HG03571 (cell line): ENCODE data around the gene EPS8.

Experiments used
- ATAC-seq: cut with Tn5 transposase; IDR thresholded peaks from one replicate; pipeline ENCODE4 v1.9.1; 2021; ENCODE audit not compliant: unreplicated experiment

Gene EPS8

GRCh38 chr12:15800278-15800677, 11.1 kb upstream of the EPS8 start:
- no peak for ATAC-seq

GRCh38 chr12:15797818-15798217, 8.6 kb upstream of the EPS8 start:
- ATAC-seq: no peak

GRCh38 chr12:15796493-15797141, 7.4 kb upstream of the EPS8 start:
- no peak for ATAC-seq

GRCh38 chr12:15794836-15795235, 5.6 kb upstream of the EPS8 start:
- ATAC-seq: no peak

- no peak for ATAC-seq
Observed at GRCh38 chr12:15794196-15794595, 5.0 kb upstream of the EPS8 start.

GRCh38 chr12:15788233-15789219, 662 bp downstream of the EPS8 start:
- peak; percentile 19 for ATAC-seq

- ATAC-seq: no peak
Observed at GRCh38 chr12:15787778-15788177, 1.4 kb downstream of the EPS8 start.

- no peak for ATAC-seq
Observed at GRCh38 chr12:15786772-15787171, 2.4 kb downstream of the EPS8 start.

GRCh38 chr12:15783288-15783687, 5.9 kb downstream of the EPS8 start:
- no peak for ATAC-seq

- ATAC-seq: no peak
Observed at GRCh38 chr12:15782667-15783066, 6.5 kb downstream of the EPS8 start.

GRCh38 chr12:15779925-15780324, 9.3 kb downstream of the EPS8 start:
- no peak for ATAC-seq

GRCh38 chr12:15778126-15778525, 11.1 kb downstream of the EPS8 start:
- no peak for ATAC-seq

GRCh38 chr12:15777355-15778012, 11.7 kb downstream of the EPS8 start:
- ATAC-seq: no peak

- no peak for ATAC-seq
Observed at GRCh38 chr12:15776532-15776931, 12.7 kb downstream of the EPS8 start.

- ATAC-seq: no peak
Observed at GRCh38 chr12:15774819-15775218, 14.4 kb downstream of the EPS8 start.

- no peak for ATAC-seq
Observed at GRCh38 chr12:15772405-15773018, 16.7 kb downstream of the EPS8 start.

GRCh38 chr12:15770581-15770980, 18.6 kb downstream of the EPS8 start:
- ATAC-seq: no peak

- ATAC-seq: no peak
Observed at GRCh38 chr12:15770021-15770420, 19.2 kb downstream of the EPS8 start.

- ATAC-seq: no peak
Observed at GRCh38 chr12:15769586-15769985, 19.6 kb downstream of the EPS8 start.

- ATAC-seq: no peak
Observed at GRCh38 chr12:15767301-15767700, 21.9 kb downstream of the EPS8 start.

GRCh38 chr12:15763328-15763727, 25.9 kb downstream of the EPS8 start:
- no peak for ATAC-seq
